Measurements from ENCODE around the gene NFATC2IP. TPM values are rescaled to one million over a fixed set of nuclear protein-coding genes. Genes with fewer than 3 reads are reported as not detected.

NFATC2IP gene
- total and polyA plus RNA-seq, 2 of the 13 experiments (the other 11 are each of a cell fraction or from before 2014, with no cell fraction given): 32.1 to 48.5 TPM

- TF ChIP-seq MXD3 (CRISPR knock-in tag; IDR thresholded peaks at IDR 0.05): no peak
- TF ChIP-seq ATF3 (CRISPR knock-in tag; IDR thresholded peaks at IDR 0.05): no peak
- TF ChIP-seq HOXA3 (CRISPR knock-in tag; IDR thresholded peaks at IDR 0.05): no peak; the same call in 1 of the 2 replicates
- TF ChIP-seq SNAPC2 (CRISPR knock-in tag; IDR thresholded peaks at IDR 0.05): no peak
- TF ChIP-seq GMEB1 (CRISPR knock-in tag; IDR thresholded peaks at IDR 0.05; ENCODE audit: borderline replicate concordance): 0 out of 2 replicates have a peak, but pooled peaks have one; percentile 28
- TF ChIP-seq, protein P1, sequence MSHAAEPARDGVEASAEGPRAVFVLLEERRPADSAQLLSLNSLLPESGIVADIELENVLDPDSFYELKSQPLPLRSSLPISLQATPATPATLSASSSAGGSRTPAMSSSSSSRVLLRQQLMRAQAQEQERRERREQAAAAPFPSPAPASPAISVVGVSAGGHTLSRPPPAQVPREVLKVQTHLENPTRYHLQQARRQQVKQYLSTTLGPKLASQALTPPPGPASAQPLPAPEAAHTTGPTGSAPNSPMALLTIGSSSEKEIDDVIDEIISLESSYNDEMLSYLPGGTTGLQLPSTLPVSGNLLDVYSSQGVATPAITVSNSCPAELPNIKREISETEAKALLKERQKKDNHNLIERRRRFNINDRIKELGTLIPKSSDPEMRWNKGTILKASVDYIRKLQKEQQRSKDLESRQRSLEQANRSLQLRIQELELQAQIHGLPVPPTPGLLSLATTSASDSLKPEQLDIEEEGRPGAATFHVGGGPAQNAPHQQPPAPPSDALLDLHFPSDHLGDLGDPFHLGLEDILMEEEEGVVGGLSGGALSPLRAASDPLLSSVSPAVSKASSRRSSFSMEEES (CRISPR knock-in tag; IDR thresholded peaks at IDR 0.05): 0 out of 2 replicates have a peak, but pooled peaks have one; percentile 3
- TF ChIP-seq, protein P2, sequence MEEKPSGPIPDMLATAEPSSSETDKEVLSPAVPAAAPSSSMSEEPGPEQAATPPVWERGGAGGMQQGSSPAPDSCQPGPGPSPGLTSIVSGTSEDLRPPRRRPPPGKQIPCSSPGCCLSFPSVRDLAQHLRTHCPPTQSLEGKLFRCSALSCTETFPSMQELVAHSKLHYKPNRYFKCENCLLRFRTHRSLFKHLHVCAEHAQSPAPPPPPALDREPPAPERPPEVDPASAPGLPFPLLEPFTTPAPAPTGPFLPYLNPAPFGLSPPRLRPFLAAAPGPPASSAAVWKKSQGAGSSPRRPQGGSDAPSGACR (CRISPR knock-in tag; IDR thresholded peaks at IDR 0.05): peak; percentile 56; the same call in 1 of the 2 replicates
- TF ChIP-seq ETS1 (CRISPR knock-in tag; IDR thresholded peaks at IDR 0.05): peak; percentile 55; the same call in 1 of the 2 replicates
- TF ChIP-seq, protein P3, sequence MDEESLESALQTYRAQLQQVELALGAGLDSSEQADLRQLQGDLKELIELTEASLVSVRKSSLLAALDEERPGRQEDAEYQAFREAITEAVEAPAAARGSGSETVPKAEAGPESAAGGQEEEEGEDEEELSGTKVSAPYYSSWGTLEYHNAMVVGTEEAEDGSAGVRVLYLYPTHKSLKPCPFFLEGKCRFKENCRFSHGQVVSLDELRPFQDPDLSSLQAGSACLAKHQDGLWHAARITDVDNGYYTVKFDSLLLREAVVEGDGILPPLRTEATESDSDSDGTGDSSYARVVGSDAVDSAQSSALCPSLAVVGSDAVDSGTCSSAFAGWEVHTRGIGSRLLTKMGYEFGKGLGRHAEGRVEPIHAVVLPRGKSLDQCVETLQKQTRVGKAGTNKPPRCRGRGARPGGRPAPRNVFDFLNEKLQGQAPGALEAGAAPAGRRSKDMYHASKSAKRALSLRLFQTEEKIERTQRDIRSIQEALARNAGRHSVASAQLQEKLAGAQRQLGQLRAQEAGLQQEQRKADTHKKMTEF (CRISPR knock-in tag; IDR thresholded peaks at IDR 0.05): 0 out of 2 replicates have a peak, but pooled peaks have one; percentile 10
- no peak; the same call in 1 of the 2 replicates for TF ChIP-seq RXRA (CRISPR knock-in tag; IDR thresholded peaks at IDR 0.05)
- TF ChIP-seq, protein P4, sequence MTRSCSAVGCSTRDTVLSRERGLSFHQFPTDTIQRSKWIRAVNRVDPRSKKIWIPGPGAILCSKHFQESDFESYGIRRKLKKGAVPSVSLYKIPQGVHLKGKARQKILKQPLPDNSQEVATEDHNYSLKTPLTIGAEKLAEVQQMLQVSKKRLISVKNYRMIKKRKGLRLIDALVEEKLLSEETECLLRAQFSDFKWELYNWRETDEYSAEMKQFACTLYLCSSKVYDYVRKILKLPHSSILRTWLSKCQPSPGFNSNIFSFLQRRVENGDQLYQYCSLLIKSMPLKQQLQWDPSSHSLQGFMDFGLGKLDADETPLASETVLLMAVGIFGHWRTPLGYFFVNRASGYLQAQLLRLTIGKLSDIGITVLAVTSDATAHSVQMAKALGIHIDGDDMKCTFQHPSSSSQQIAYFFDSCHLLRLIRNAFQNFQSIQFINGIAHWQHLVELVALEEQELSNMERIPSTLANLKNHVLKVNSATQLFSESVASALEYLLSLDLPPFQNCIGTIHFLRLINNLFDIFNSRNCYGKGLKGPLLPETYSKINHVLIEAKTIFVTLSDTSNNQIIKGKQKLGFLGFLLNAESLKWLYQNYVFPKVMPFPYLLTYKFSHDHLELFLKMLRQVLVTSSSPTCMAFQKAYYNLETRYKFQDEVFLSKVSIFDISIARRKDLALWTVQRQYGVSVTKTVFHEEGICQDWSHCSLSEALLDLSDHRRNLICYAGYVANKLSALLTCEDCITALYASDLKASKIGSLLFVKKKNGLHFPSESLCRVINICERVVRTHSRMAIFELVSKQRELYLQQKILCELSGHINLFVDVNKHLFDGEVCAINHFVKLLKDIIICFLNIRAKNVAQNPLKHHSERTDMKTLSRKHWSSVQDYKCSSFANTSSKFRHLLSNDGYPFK (CRISPR knock-in tag; IDR thresholded peaks at IDR 0.05; ENCODE audit: borderline replicate concordance): peak; percentile 55; the same call in 1 of the 2 replicates
- TF ChIP-seq ZFAT (CRISPR knock-in tag; conservative IDR thresholded peaks at IDR 0.05): no peak
Observed at GRCh38 chr16:28935924-28936783, 14.6 kb upstream of the NFATC2IP start (continued).

Measured in HepG2 (cell line).